Measurements from ENCODE around the gene DOK5. TPM values are rescaled to one million over a fixed set of nuclear protein-coding genes. Genes with fewer than 3 reads are reported as not detected.

The DOK5 gene
- total and polyA plus RNA-seq, 9 of the 15 experiments (the other 6 are each of a cell fraction or from before 2014, with no cell fraction given): not detected

DNA sequence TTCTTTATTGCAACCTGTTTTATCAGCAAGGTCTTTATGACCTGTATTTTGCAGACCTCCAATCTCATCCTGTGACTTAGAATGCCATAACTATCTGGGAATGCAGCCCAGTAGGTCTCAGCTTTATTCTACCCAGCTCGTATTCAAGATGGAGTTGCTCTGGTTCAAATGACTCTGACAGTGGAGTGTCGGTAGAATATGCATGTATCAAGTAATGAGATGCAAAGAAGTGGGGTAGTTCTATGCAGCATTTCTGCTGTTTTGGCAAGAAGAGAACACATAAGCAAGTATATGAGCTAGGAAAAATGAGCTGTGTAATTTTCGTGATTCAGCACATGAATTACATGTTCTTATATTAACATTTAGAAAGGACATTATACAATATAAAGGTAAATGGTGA is 185.9 kb downstream of the DOK5 start:
- Histone ChIP-seq H3K9me1 (ENCODE audit: control insufficient read depth, insufficient read depth, low read length) (no peaks in the 10 kb centered on the region), H3K4me1 (replicated peaks in 1 of 2; ENCODE audit: control insufficient read depth in 2 of 2, insufficient read depth in 2 of 2, low read length in 2 of 2) (no peaks in the 10 kb centered on the region), H3K27me3 (ENCODE audit: control insufficient read depth in 2 of 2, insufficient read depth in 2 of 2, low read length in 2 of 2) (no peaks in the 10 kb centered on the region), H2AFZ (ENCODE audit: low read depth, low read length) (no peak overlapping the region), H3K9me3 (replicated peaks; ENCODE audit: control insufficient read depth, insufficient read depth, low read depth, low read length) (no peaks in the 10 kb centered on the region), H3K4me3 (no peak overlapping the region), H3K36me3 (ENCODE audit: control insufficient read depth, insufficient read depth, low read length) (no peaks in the 10 kb centered on the region), H3K79me2 (ENCODE audit: control insufficient read depth, insufficient read depth, low read length) (no peaks in the 10 kb centered on the region), H3K9ac (ENCODE audit: insufficient read depth in 1 of 2, low read depth in 2 of 2, low read length in 2 of 2) (no peak overlapping the region), H3K4me2 (ENCODE audit: insufficient read depth, low read length) (no peak overlapping the region), H3K27ac (ENCODE audit: extremely low read depth, low read depth, low read length) (no peak overlapping the region), H4K20me1 (replicated peaks; ENCODE audit: control insufficient read depth, insufficient read depth, low read length) (no peaks in the 10 kb centered on the region)
- in situ Hi-C loops (cut with MboI): loop anchor here (25.0 kb wide), 2 partner anchors 1576 to 1926 kb away; partner anchors contain the start of gene MC3R
- ChIA-PET POLR2A (no interaction called here), CTCF (ENCODE audit: low intra/inter-chr PET ratio) (no interaction called here)
- no peak for TF ChIP-seq SMAD2 (IDR thresholded peaks at IDR 0.05; ENCODE audit: low read depth, low read length)
- TF ChIP-seq, protein P1, sequence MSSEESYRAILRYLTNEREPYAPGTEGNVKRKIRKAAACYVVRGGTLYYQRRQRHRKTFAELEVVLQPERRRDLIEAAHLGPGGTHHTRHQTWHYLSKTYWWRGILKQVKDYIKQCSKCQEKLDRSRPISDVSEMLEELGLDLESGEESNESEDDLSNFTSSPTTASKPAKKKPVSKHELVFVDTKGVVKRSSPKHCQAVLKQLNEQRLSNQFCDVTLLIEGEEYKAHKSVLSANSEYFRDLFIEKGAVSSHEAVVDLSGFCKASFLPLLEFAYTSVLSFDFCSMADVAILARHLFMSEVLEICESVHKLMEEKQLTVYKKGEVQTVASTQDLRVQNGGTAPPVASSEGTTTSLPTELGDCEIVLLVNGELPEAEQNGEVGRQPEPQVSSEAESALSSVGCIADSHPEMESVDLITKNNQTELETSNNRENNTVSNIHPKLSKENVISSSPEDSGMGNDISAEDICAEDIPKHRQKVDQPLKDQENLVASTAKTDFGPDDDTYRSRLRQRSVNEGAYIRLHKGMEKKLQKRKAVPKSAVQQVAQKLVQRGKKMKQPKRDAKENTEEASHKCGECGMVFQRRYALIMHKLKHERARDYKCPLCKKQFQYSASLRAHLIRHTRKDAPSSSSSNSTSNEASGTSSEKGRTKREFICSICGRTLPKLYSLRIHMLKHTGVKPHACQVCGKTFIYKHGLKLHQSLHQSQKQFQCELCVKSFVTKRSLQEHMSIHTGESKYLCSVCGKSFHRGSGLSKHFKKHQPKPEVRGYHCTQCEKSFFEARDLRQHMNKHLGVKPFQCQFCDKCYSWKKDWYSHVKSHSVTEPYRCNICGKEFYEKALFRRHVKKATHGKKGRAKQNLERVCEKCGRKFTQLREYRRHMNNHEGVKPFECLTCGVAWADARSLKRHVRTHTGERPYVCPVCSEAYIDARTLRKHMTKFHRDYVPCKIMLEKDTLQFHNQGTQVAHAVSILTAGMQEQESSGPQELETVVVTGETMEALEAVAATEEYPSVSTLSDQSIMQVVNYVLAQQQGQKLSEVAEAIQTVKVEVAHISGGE (CRISPR knock-in tag; IDR thresholded peaks at IDR 0.05): peak in 1 of 3 experiments; percentile 50; a peak in 2 of 6 replicates
- WGBS (ENCODE audit: insufficient coverage, low coverage, missing lambda C conversion rate): 0% methylated on average over 3 of the region's 3 CpGs
- no peak for FAIRE-seq
- no TSS peak for BruUV-seq (replicated peaks)
- no peak for ATAC-seq
- intact Hi-C loops (cut with micrococcal nuclease): no loop called here
- no peak for DNase-seq (ENCODE audit: extremely low read depth in 1 of 4, low spot score in 3 of 4)

Measured in K562 (cell line).